Measurements from ENCODE around the gene CCDC201. TPM values are rescaled to one million over a fixed set of nuclear protein-coding genes. Genes with fewer than 3 reads are reported as not detected.
"Not testable (repeated sequence)": the region's sequence is repeated elsewhere in the genome, so short reads cannot be mapped to it uniquely, and the experiment has no call there.

The CCDC201 gene
- polyA plus RNA-seq, 1 donor: not detected

GRCh38 chr7:45853491-45853890, 19.4 kb downstream of the CCDC201 start:
- H3K9me3 ChIP-seq (ENCODE audit: control insufficient read depth, low read depth, low read length); DNase-seq; H3K4me1 ChIP-seq (ENCODE audit: control insufficient read depth, insufficient read depth, low read length); H3K36me3 ChIP-seq (ENCODE audit: control insufficient read depth, insufficient read depth, low read length); H3K27ac ChIP-seq (ENCODE audit: low read length); H3K4me3 ChIP-seq (ENCODE audit: low read length); H3K27me3 ChIP-seq (ENCODE audit: control insufficient read depth, insufficient read depth, low read length): not testable (repeated sequence)
- WGBS (ENCODE audit: insufficient coverage, low lambda C conversion rate): no CpG with 5 or more reads among the region's 8 CpGs

- not testable (repeated sequence) for H3K27ac ChIP-seq (ENCODE audit: low read length); H3K4me1 ChIP-seq (ENCODE audit: control insufficient read depth, insufficient read depth, low read length); H3K36me3 ChIP-seq (ENCODE audit: control insufficient read depth, insufficient read depth, low read length); H3K27me3 ChIP-seq (ENCODE audit: control insufficient read depth, insufficient read depth, low read length); H3K4me3 ChIP-seq (ENCODE audit: low read length); H3K9me3 ChIP-seq (ENCODE audit: control insufficient read depth, low read depth, low read length); DNase-seq
- WGBS (ENCODE audit: insufficient coverage, low lambda C conversion rate): no CpG with 5 or more reads among the region's 10 CpGs
Observed at GRCh38 chr7:45852984-45853383, 19.9 kb downstream of the CCDC201 start.

- H3K36me3 ChIP-seq (ENCODE audit: control insufficient read depth, insufficient read depth, low read length); H3K27ac ChIP-seq (ENCODE audit: low read length); H3K9me3 ChIP-seq (ENCODE audit: control insufficient read depth, low read depth, low read length); H3K4me3 ChIP-seq (ENCODE audit: low read length); H3K4me1 ChIP-seq (ENCODE audit: control insufficient read depth, insufficient read depth, low read length); H3K27me3 ChIP-seq (ENCODE audit: control insufficient read depth, insufficient read depth, low read length); DNase-seq: not testable (repeated sequence)
- no CpG with 5 or more reads among the region's 6 CpGs for WGBS (ENCODE audit: insufficient coverage, low lambda C conversion rate)
Observed at GRCh38 chr7:45848734-45849133, 24.1 kb downstream of the CCDC201 start.

GRCh38 chr7:45846536-45846935, 26.3 kb downstream of the CCDC201 start:
- not testable (repeated sequence) for H3K36me3 ChIP-seq (ENCODE audit: control insufficient read depth, insufficient read depth, low read length); DNase-seq; H3K27me3 ChIP-seq (ENCODE audit: control insufficient read depth, insufficient read depth, low read length); H3K4me1 ChIP-seq (ENCODE audit: control insufficient read depth, insufficient read depth, low read length); H3K27ac ChIP-seq (ENCODE audit: low read length); H3K4me3 ChIP-seq (ENCODE audit: low read length); H3K9me3 ChIP-seq (ENCODE audit: control insufficient read depth, low read depth, low read length)
- WGBS (ENCODE audit: insufficient coverage, low lambda C conversion rate): no CpG with 5 or more reads among the region's 5 CpGs

GRCh38 chr7:45841926-45842717, 30.8 kb downstream of the CCDC201 start:
- H3K4me3 ChIP-seq (ENCODE audit: low read length); H3K9me3 ChIP-seq (ENCODE audit: control insufficient read depth, low read depth, low read length); H3K27me3 ChIP-seq (ENCODE audit: control insufficient read depth, insufficient read depth, low read length); H3K36me3 ChIP-seq (ENCODE audit: control insufficient read depth, insufficient read depth, low read length); H3K27ac ChIP-seq (ENCODE audit: low read length); H3K4me1 ChIP-seq (ENCODE audit: control insufficient read depth, insufficient read depth, low read length); DNase-seq: not testable (repeated sequence)
- WGBS (ENCODE audit: insufficient coverage, low lambda C conversion rate): no CpG with 5 or more reads among the region's 4 CpGs

- not testable (repeated sequence) for H3K27ac ChIP-seq (ENCODE audit: low read length); H3K36me3 ChIP-seq (ENCODE audit: control insufficient read depth, insufficient read depth, low read length); H3K4me3 ChIP-seq (ENCODE audit: low read length); DNase-seq; H3K27me3 ChIP-seq (ENCODE audit: control insufficient read depth, insufficient read depth, low read length); H3K4me1 ChIP-seq (ENCODE audit: control insufficient read depth, insufficient read depth, low read length); H3K9me3 ChIP-seq (ENCODE audit: control insufficient read depth, low read depth, low read length)
- no CpG with 5 or more reads among the region's 2 CpGs for WGBS (ENCODE audit: insufficient coverage, low lambda C conversion rate)
Observed at GRCh38 chr7:45838852-45839251, 34.0 kb downstream of the CCDC201 start.

- WGBS (ENCODE audit: insufficient coverage, low lambda C conversion rate): no CpG with 5 or more reads among the region's 9 CpGs
- DNase-seq: peak; percentile 27 to 63
- not testable (repeated sequence) for H3K27ac ChIP-seq (ENCODE audit: low read length); H3K27me3 ChIP-seq (ENCODE audit: control insufficient read depth, insufficient read depth, low read length); H3K36me3 ChIP-seq (ENCODE audit: control insufficient read depth, insufficient read depth, low read length); H3K4me3 ChIP-seq (ENCODE audit: low read length); H3K4me1 ChIP-seq (ENCODE audit: control insufficient read depth, insufficient read depth, low read length); H3K9me3 ChIP-seq (ENCODE audit: control insufficient read depth, low read depth, low read length)
Observed at GRCh38 chr7:45832433-45833177, 40.3 kb downstream of the CCDC201 start.

- WGBS (ENCODE audit: insufficient coverage, low lambda C conversion rate): no CpG with 5 or more reads among the region's 12 CpGs
- H3K27me3 ChIP-seq (ENCODE audit: control insufficient read depth, insufficient read depth, low read length); DNase-seq; H3K4me1 ChIP-seq (ENCODE audit: control insufficient read depth, insufficient read depth, low read length); H3K9me3 ChIP-seq (ENCODE audit: control insufficient read depth, low read depth, low read length); H3K36me3 ChIP-seq (ENCODE audit: control insufficient read depth, insufficient read depth, low read length); H3K27ac ChIP-seq (ENCODE audit: low read length); H3K4me3 ChIP-seq (ENCODE audit: low read length): not testable (repeated sequence)
Observed at GRCh38 chr7:45829846-45830245, 43.0 kb downstream of the CCDC201 start.

- DNase-seq; H3K4me1 ChIP-seq (ENCODE audit: control insufficient read depth, insufficient read depth, low read length); H3K4me3 ChIP-seq (ENCODE audit: low read length); H3K27ac ChIP-seq (ENCODE audit: low read length); H3K9me3 ChIP-seq (ENCODE audit: control insufficient read depth, low read depth, low read length); H3K36me3 ChIP-seq (ENCODE audit: control insufficient read depth, insufficient read depth, low read length); H3K27me3 ChIP-seq (ENCODE audit: control insufficient read depth, insufficient read depth, low read length): not testable (repeated sequence)
- no CpG with 5 or more reads among the region's 13 CpGs for WGBS (ENCODE audit: insufficient coverage, low lambda C conversion rate)
Observed at GRCh38 chr7:45827731-45828130, 45.2 kb downstream of the CCDC201 start.

- H3K36me3 ChIP-seq (ENCODE audit: control insufficient read depth, insufficient read depth, low read length); H3K4me1 ChIP-seq (ENCODE audit: control insufficient read depth, insufficient read depth, low read length); H3K9me3 ChIP-seq (ENCODE audit: control insufficient read depth, low read depth, low read length); H3K4me3 ChIP-seq (ENCODE audit: low read length); DNase-seq; H3K27me3 ChIP-seq (ENCODE audit: control insufficient read depth, insufficient read depth, low read length); H3K27ac ChIP-seq (ENCODE audit: low read length): not testable (repeated sequence)
- no CpG with 5 or more reads among the region's 3 CpGs for WGBS (ENCODE audit: insufficient coverage, low lambda C conversion rate)
Observed at GRCh38 chr7:45826550-45826949, 46.3 kb downstream of the CCDC201 start.

GRCh38 chr7:45818763-45819162, 54.1 kb downstream of the CCDC201 start:
- H3K9me3 ChIP-seq (ENCODE audit: control insufficient read depth, low read depth, low read length); H3K36me3 ChIP-seq (ENCODE audit: control insufficient read depth, insufficient read depth, low read length); H3K27me3 ChIP-seq (ENCODE audit: control insufficient read depth, insufficient read depth, low read length); H3K4me1 ChIP-seq (ENCODE audit: control insufficient read depth, insufficient read depth, low read length); DNase-seq; H3K27ac ChIP-seq (ENCODE audit: low read length); H3K4me3 ChIP-seq (ENCODE audit: low read length): not testable (repeated sequence)
- WGBS (ENCODE audit: insufficient coverage, low lambda C conversion rate): no CpG with 5 or more reads among the region's 12 CpGs

Data from large intestine (tissue), 3 donors.